Tongue (tissue), 3 donors: ENCODE measurements around the gene CXCR5. TPM values are rescaled to one million over a fixed set of nuclear protein-coding genes. Genes with fewer than 3 reads are reported as not detected.

ENCODE experiments used
- DNase-seq: peaks from one replicate; pipeline ENCODE4 v3.0.0-alpha.2; 2015
- small RNA-seq: library from RNA; depleted of rRNA; stranded (forward); fragments of <200 nt; gene quantifications from one replicate; pipeline ENCODE3, GENCODE V24; 2014; ENCODE audit warnings: low replicate concordance
- total RNA-seq: library from RNA; depleted of rRNA; stranded (reverse); fragments of >200 nt; gene quantifications from one replicate; pipeline ENCODE4 v1.2.3, GENCODE V29; 2014

CXCR5 gene
- total RNA-seq, 1 donor from 2014 or later, result 0.10 TPM

DNA sequence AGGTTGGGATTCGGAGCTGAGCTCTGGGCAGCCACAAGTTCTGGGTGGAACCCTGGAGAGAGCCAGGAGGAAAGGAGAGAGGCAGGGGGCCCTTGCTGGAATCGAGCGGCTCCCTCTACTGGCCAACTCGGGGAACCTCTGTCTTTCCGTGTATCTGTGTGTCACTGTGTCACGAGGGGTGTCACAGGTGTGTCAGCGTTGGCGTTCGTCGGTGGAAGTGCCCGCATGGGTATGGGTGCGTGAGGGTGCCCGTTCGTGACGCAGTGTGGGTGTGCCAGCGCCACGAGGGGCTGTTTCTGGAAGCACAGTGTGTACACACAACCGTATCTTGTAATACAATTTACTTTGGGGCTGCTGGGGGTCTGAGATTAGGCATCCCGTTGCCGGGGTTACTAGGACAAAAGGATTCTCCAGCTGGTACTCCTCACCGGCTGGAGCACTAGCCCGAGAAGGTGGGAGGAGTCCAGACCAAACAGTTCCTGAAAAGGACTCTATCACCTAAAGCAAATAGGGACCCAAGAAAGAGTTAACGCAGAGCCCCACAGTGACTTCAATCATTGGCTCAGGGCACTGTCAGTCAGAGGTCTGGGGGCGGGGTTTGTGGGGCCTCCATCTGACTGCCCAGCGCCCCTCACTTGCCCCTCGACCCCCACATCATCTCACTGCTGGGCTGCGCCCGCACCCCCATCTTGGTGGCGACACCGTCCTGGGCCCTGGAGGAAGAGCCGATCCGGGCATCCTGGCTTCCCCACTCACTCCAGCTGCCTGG is 44.6 kb downstream of the CXCR5 start:
- DNase-seq, result peak; percentile 98

DNA sequence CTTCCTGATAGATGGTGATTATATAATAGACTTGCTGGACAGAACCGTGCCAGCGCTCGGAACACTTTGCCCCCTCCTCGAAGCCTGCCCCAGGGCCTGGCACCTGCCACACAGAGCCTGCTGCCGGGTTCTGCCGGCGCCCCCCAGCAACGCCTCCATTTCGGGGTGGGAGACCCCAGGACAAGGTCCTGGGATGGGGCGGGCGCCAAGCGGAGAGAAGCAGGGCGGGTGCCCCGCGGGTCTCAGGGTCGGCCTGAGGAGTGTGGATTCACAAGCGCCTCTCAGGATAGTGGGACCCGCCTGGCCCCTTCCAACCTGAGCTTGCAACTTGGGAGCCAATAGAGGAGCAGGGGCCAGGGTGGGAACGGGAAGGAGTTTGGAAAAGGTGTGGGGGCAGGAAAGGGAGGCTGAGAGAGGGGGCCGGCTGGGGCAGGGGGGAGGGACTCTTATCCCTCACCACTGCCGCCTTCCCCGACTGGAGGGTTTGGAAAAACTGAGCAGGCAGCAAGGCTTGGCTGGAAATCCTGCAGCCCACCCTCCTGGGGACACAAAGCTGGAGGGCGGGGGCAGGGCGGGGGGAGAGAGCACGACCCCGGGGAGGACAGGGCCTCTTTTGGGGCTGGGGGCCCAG is 45.3 kb downstream of the CXCR5 start:
- DNase-seq, result peak; percentile 93

DNA sequence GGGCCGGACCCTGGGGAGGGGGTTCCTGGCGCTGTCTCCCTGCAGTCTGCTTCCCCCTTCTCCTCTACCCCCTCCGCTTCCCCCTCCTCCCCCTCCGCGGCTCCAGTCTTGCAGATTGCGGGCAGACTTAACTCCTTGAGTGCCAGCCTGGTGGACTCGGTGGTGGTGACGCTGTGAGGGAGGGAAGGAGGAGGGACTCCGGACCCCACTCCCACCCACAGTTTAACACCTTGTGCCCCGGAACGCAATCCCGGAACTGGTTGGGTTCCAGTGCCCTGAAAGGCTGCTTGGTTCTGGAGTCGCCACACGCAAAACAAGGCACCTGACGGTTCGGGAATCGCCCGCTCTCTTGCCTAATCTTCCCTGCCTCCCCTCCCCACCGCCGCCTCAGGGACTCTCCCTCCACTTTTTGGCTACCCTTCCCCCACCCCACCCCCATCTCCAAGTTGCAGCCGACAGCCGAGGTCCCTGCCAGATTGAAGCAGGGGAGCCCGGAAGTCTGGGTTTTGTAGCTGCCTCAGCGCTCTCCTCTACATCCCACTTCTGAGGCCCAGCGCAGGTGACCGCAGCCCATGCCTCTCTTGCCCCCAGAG is 45.9 kb downstream of the CXCR5 start:
- peak; percentile 97 for DNase-seq

DNA sequence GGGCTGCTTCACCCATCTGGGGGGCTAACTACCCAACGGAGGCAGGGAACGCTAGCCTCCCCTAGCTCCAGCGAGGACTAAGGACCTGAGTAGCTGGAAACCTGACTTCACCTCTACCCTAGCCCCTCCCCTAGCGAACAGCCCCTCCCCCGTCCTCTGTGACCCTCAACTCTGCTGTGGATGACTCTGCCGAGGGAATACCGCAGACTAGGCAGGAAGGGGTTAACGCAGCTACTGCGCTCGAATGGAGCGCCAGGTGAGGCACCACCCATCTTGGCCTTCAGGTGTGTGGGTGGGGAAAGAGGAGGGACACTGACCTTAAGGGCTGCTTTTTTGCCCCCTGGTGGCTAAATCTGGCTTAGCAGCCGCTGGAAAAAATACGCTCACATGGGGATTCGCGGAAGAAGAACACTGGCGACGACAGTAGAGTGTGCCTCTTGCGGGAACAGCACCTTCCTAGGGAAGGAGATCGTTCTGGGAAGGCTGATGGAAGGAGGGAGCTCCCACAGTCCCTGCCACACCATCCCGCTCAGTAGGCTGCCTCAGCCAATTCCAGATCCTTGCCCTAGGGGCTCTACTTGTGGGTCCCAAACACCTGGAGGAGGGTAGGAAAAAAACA is 46.5 kb downstream of the CXCR5 start:
- DNase-seq, result peak; percentile 94

DNA sequence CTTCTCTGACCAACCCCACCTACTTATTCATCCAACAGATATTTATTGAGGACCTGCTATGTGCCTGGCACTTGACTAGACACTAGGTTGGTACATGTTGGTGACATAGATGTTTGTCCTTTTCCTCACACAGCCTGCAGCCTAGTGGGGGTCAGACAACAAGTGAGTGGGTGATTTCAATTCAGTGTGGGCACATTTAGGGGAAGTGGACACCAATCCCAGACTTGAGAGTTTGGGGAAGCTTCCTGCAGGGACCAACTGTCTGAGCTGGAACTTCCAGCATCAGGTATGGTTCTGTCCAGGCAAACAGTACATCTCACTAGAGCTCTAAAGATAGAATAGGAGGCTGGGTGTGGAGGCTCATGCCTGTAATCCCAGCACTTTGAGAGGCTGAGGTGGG is 47.9 kb downstream of the CXCR5 start:
- no peak for DNase-seq

DNA sequence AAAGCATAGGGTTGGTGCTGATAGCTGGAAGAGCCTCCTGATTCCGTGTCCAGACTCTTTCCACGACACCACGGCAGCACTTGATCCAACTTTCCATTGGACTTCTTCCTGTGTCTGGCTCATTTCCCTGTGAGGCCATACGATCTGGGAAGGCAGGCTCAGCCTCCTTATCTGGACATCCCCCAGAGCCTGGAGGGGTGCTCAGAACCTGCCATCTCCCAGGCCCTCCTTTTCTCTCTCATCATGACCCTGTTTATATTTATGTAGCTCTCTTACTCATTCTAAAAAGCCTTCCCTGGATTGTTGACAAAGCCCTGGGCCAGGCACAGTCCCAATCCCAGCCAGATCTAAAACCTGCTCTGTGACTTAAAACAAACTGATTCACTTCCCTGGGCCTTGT is 49.8 kb downstream of the CXCR5 start:
- peak; percentile 50 for DNase-seq

DNA sequence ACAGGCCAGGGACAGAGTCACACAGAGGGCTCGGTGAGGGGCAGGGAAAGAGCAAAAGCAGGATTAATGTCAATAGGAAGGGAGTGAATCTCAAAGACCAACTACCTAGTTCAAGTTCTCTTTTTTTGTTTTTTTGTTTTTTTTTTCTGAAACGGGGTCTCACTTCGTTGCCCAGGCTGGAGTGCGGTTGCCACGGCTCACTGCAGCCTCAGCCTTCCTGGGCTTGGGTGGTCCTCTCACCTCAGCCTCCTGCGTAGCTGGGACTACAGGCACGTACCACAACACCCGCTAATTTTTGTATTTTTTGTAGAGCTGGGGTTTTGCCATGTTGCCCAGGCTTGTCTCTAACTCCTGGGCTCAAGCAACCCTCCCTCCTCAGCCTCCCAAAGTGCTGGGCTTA is 51.7 kb downstream of the CXCR5 start:
- no peak for DNase-seq

DNA sequence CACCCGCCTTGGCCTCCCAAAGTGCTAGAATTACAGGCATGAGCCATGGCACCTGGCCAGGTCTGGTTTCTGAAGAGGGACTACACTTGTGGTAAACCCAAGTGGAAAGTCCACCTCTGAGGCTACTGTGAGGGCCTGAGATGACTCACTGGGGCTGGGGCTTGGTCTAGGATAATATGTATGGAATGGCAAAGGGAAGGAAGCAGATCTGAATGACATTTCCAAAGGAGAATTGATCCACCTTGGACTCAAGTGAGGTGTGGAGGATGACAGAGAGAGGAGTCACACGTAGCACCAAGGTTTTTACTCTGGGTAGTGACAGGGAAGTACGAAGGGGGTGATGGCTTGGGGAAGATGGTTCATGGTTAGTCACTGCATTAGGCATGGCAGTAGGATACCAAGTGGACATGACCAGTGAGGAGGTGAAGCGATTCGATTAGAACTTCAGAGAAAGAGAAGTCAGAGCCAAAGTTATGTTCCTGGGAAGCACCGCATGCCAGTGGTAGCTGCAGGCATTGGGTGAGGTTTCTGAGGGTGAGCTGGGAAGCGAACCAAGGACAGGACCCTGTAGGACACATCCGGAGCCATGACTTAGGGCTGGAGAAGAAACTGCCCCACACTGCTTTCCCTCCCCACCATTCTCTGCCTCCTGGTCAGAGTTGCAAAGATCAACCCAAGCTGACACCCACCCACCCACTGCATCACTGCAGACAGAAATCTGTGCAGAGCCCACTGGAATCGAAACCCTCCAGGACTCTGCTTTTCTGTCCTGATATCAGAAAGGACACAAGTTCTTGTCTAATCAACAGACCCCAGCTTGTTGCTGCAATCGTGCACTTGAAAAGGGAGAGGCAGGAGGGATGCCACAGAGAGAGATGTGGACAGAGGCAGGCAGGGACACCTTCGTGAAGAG is 55.1 kb downstream of the CXCR5 start:
- DNase-seq, result no peak

DNA sequence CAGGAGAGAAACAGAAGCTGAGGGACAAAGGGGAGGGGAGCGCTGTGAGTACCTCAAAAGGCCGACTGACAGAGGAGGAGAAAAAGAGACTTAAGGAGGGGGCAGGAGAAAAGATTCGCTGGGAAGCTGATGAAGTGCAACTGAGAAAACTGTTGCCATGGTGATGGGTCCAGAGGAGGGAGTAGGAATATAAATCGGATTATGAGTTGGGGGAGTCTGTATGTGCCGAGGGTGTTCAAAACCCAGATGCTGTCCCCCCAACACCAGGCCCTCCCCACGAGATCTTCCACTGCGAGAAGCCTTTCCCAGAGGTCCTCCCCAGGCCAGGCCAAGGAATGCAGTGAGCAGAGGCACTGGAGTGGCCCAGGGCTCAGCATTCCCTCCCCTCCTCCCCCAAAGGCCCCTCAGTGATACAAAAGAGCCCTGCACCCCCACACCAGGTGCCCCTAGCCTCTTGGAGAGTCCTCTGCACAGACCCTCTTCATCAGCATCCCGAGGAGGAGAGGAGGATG is 55.8 kb downstream of the CXCR5 start:
- DNase-seq, result no peak

DNA sequence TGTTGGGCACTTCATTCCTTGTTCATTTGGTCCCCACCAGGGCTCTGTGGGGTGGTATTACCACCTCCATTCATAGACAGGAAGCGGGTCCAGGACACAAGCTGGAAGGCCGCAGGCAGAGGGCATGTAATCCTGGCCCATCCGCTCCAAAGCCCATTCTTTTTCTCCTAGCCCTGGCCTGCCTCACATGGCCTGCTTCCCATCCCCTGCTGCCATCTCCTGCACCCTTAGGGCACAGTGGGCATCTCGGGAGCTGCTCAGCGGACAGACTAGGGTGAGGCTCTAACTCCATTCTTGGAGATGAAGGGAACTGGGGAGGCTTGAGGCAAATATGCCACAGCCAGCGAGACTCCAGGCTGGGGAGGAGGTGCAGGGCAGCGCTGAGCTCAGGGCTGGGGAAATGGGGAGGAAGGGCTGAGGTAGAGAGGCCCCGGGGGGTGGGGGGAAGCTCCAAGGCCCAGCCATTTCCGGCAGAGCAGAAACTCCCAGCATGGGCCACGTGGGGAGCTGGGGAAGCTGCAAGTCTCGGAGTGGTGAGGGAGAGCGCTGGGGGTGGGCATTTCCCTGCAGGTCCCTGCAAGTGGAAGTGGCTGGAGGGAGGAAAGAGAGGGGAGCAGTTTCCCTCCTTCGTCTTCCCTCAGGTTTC is 56.4 kb downstream of the CXCR5 start:
- peak; percentile 46 for DNase-seq

DNA sequence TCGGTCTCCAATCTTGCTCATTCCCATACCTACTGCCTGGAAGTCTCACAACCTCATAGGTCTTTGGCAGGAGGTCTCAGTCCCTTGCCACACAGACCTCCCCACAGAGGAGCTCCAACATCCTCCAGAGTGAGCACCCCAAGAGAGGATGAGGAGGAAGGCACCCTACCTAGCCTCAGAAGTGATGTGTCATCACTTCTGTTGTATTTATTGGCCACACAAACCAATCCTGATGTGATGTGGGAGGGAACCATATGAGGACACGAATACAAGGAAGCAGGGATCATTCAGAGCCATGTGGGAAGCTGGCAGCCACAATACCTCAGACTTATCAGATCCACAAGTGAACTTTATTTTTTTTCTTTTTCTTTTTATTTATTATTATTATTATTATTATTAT is 63.4 kb downstream of the CXCR5 start:
- no peak for DNase-seq

Small RNA genes within 50 kb of the gene (small RNA-seq; reads per million reads assigned to genes)
- gene MIR4492 (not detected), gene RF00019 (not detected), gene RN7SL688P (not detected)

Other genes starting within 250 kb of the CXCR5 start
- not detected for gene TREH, start 204.2 kb upstream of the CXCR5 start, total RNA-seq
- 166 TPM for gene DDX6, start 92.7 kb upstream of the CXCR5 start, total RNA-seq
- gene BCL9L, start 42.0 kb downstream of the CXCR5 start, total RNA-seq, result 37.5 TPM
- not detected for gene UPK2, start 72.4 kb downstream of the CXCR5 start, total RNA-seq
- gene FOXR1, start 87.9 kb downstream of the CXCR5 start, total RNA-seq, result not detected
- 31.6 TPM for gene CENATAC, start 114.2 kb downstream of the CXCR5 start, total RNA-seq
- 2,908 TPM for gene RPS25, start 134.5 kb downstream of the CXCR5 start, total RNA-seq
- 29.2 TPM for gene TRAPPC4, start 134.9 kb downstream of the CXCR5 start, total RNA-seq
- gene SLC37A4, start 147.0 kb downstream of the CXCR5 start, total RNA-seq, result 8.8 TPM
- 52.7 TPM for gene HYOU1, start 173.3 kb downstream of the CXCR5 start, total RNA-seq
- gene VPS11, start 183.9 kb downstream of the CXCR5 start, total RNA-seq, result 29.7 TPM
- 21.0 TPM for gene HMBS, start 201.0 kb downstream of the CXCR5 start, total RNA-seq
- gene DPAGT1, start 218.0 kb downstream of the CXCR5 start, total RNA-seq, result 8.0 TPM
- 5.6 TPM for gene C2CD2L, start 223.5 kb downstream of the CXCR5 start, total RNA-seq
- gene HINFP, start 237.7 kb downstream of the CXCR5 start, total RNA-seq, result 14.7 TPM